Keratinocyte (primary cell): ENCODE measurements around the gene FOXJ3. TPM values are rescaled to one million over a fixed set of nuclear protein-coding genes. Genes with fewer than 3 reads are reported as not detected.

Source experiments
- DNase-seq: peaks from one replicate; pipeline ENCODE4 v3.0.0-alpha.2; 2011; ENCODE audit warnings: low read depth, missing footprints, low spot score
- FAIRE-seq: peaks from 2 replicates; lab custom pipeline; 2011; peaks lifted over from hg19 to GRCh38; lab: Jason Lieb, UNC
- H2AFZ ChIP-seq: 2 replicates; pipeline ENCODE4 v1.6.0; 2012; ENCODE audit warnings: low read length, control low read depth, inconsistent platforms; ENCODE audit not compliant: control insufficient read depth
- H3K27ac ChIP-seq: 2 replicates; pipeline ENCODE4 v1.5.1; 2011; ENCODE audit warnings: low read length; ENCODE audit not compliant: control insufficient read depth, insufficient read depth
- H3K27me3 ChIP-seq: 3 replicates; pipeline ENCODE4 v1.6.0; 2011; ENCODE audit warnings: low read length; ENCODE audit not compliant: control insufficient read depth, insufficient read depth; ENCODE audit errors: extremely low read depth
- H3K36me3 ChIP-seq, 2 experiments: 2 replicates in 1 of 2; 3 replicates in 1 of 2; pipeline ENCODE4 v1.5.1; 2011; ENCODE audit warnings: low read length in 2 of 2, mild to moderate bottlenecking in 1 of 2; ENCODE audit not compliant: control insufficient read depth in 2 of 2, insufficient read depth in 2 of 2; ENCODE audit errors: extremely low read depth in 1 of 2
- H3K4me1 ChIP-seq: 3 replicates; pipeline ENCODE4 v1.5.1; 2011; ENCODE audit warnings: low read length; ENCODE audit not compliant: control insufficient read depth, insufficient read depth; ENCODE audit errors: extremely low read depth
- H3K4me2 ChIP-seq: 3 replicates; pipeline ENCODE4 v1.6.0; 2011; ENCODE audit warnings: low read depth, low read length; ENCODE audit not compliant: control insufficient read depth, insufficient read depth; ENCODE audit errors: extremely low read depth
- H3K4me3 ChIP-seq, 3 experiments: fragments of 200-600 bp in 1 of 3; sonication (generic) in 1 of 3; 2 replicates in 2 of 3; 3 replicates in 1 of 3; pipeline ENCODE4 v1.5.1; 2011 to 2016; ENCODE audit warnings: low read length in 3 of 3, mild to moderate bottlenecking in 3 of 3, control low read depth in 2 of 3, inconsistent platforms in 1 of 3, low read depth in 1 of 3, mixed read lengths in 1 of 3, mixed run types in 1 of 3, moderate library complexity in 1 of 3; ENCODE audit not compliant: control insufficient read depth in 2 of 3, insufficient read depth in 2 of 3; ENCODE audit errors: extremely low read depth in 1 of 3
- H3K79me2 ChIP-seq: 2 replicates; pipeline ENCODE4 v1.6.0; 2012; ENCODE audit warnings: low read length; ENCODE audit not compliant: control insufficient read depth, insufficient read depth
- H3K9ac ChIP-seq: 3 replicates; pipeline ENCODE4 v1.6.0; 2011; ENCODE audit warnings: low read length; ENCODE audit not compliant: control insufficient read depth, insufficient read depth; ENCODE audit errors: extremely low read depth
- H3K9me1 ChIP-seq: 3 replicates; pipeline ENCODE4 v1.6.0; 2011; ENCODE audit warnings: low read length; ENCODE audit not compliant: control insufficient read depth, insufficient read depth; ENCODE audit errors: extremely low read depth
- H3K9me3 ChIP-seq: 2 replicates; pipeline ENCODE4 v1.5.1; 2012; ENCODE audit warnings: low read depth, low read length; ENCODE audit not compliant: control insufficient read depth
- H4K20me1 ChIP-seq: 3 replicates; pipeline ENCODE4 v1.6.0; 2011; ENCODE audit warnings: low read length; ENCODE audit not compliant: control insufficient read depth, insufficient read depth; ENCODE audit errors: extremely low read depth
- EZH2 ChIP-seq: IDR thresholded peaks from one replicate; pipeline ENCODE4 v1.6.1; 2012; ENCODE audit warnings: inconsistent platforms, mild to moderate bottlenecking, low read length, moderate library complexity
- dilution Hi-C: fragments of 300-500 bp; cut with MboI; formaldehyde crosslinking; loops from one replicate; pipeline ENCODE4 v1.7.0; 2020; ENCODE audit warnings: low sequenced_read_pairs; ENCODE audit not compliant: extremely low pct_ligation_motif_present
- polyA plus RNA-seq, 5 experiments: library from polyadenylated mRNA; depleted of rRNA in 3 of 5; stranded (reverse) in 3 of 5; stranded (forward) in 1 of 5; unstranded in 1 of 5; fragments of >200 nt; gene quantifications; 1 replicate in 1 of 5; 2 replicates in 3 of 5; 3 replicates in 1 of 5; pipeline versions ENCODE4 v1.2.1 to v1.2.3, GENCODE V29; 2011 to 2012; ENCODE audit warnings: missing spikeins in 2 of 5, low read depth in 1 of 5, low replicate concordance in 1 of 5
- TF ChIP-seq, protein P1 (sequence below), 3 experiments: IDR thresholded peaks in 1 of 3; conservative IDR thresholded peaks in 1 of 3; optimal IDR thresholded peaks in 1 of 3; 2 replicates in 2 of 3; 3 replicates in 1 of 3; pipeline versions ENCODE3 to v1.5.1; 2011; ENCODE audit warnings: low read length in 3 of 3, mild to moderate bottlenecking in 3 of 3, moderate library complexity in 2 of 3, control low read depth in 1 of 3, inconsistent platforms in 1 of 3; ENCODE audit not compliant: insufficient read depth in 2 of 3; ENCODE audit errors: extremely low read depth in 1 of 3

FOXJ3 gene
- polyA plus RNA-seq, 1 donor (not counting 4 experiments of a cell fraction or from before 2014, with no cell fraction given): 40.2 TPM

DNA sequence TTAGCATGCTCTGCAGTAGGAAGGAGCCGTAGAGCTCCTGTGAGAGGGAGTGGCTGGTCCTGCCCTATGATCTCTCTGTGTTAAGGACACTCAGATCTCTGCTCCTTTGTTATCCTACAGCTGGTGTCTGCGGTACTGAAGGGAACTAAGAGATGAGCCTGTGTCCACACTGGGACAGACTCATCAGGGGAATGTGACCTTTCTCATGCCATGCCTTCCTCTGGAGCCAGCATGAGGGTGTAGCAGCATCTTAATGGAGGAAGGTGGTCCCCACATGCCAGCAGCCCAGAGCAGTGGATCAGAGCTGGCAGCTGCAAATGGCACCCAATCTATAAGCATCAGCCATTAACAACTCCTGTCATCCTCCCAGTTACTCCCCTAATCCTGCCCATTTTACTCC is 206.5 kb downstream of the FOXJ3 start:
- Histone ChIP-seq H3K9me3 (no peaks in the 10 kb centered on the region), H3K27me3 (peaks cover 5% of the 10 kb centered on the region)
- FAIRE-seq: no peak

DNA sequence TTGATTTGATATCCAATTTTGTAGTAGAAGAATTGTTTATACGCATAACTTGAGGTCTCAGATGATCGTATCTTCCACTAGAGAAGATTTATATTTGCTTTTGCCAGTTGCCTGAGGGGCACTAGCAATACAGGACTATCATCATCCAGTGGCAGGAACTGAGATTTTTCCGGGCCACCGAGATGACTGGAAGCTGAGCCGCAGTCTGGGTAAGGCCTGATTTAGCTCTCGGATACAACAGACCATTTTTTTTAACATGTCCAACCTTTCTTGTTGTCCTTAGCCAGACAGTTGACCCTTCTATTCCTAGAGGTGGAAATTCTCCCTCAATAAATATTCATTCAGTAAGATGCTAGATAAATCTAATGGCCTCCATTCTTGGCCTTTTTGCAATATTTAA is 207.3 kb downstream of the FOXJ3 start:
- H3K9ac ChIP-seq: no peak overlapping the region
- no peaks in the 10 kb centered on the region for H3K79me2 ChIP-seq
- dilution Hi-C loops: no loop called here
- H3K27ac ChIP-seq: no peak overlapping the region
- TF ChIP-seq, protein P1, sequence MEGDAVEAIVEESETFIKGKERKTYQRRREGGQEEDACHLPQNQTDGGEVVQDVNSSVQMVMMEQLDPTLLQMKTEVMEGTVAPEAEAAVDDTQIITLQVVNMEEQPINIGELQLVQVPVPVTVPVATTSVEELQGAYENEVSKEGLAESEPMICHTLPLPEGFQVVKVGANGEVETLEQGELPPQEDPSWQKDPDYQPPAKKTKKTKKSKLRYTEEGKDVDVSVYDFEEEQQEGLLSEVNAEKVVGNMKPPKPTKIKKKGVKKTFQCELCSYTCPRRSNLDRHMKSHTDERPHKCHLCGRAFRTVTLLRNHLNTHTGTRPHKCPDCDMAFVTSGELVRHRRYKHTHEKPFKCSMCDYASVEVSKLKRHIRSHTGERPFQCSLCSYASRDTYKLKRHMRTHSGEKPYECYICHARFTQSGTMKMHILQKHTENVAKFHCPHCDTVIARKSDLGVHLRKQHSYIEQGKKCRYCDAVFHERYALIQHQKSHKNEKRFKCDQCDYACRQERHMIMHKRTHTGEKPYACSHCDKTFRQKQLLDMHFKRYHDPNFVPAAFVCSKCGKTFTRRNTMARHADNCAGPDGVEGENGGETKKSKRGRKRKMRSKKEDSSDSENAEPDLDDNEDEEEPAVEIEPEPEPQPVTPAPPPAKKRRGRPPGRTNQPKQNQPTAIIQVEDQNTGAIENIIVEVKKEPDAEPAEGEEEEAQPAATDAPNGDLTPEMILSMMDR (optimal IDR thresholded peaks at IDR 0.05 in 1 of 3, IDR thresholded peaks at IDR 0.05 in 1 of 3, conservative IDR thresholded peaks at IDR 0.05 in 1 of 3; ENCODE audit: extremely low read depth in 1 of 3, insufficient read depth in 2 of 3, low read length in 3 of 3): no peak
- TF ChIP-seq EZH2: no peak
- H3K36me3 ChIP-seq: no peaks in the 10 kb centered on the region
- H3K4me3 ChIP-seq: no peak overlapping the region
- FAIRE-seq (no peak), DNase-seq (no peak)
- H3K4me1 ChIP-seq: no peaks in the 10 kb centered on the region
- H3K9me3 ChIP-seq: no peaks in the 10 kb centered on the region
- peaks cover 5% of the 10 kb centered on the region for H3K27me3 ChIP-seq
- H4K20me1 ChIP-seq: no peaks in the 10 kb centered on the region
- H2AFZ ChIP-seq: no peak overlapping the region
- H3K9me1 ChIP-seq: no peaks in the 10 kb centered on the region
- no peak overlapping the region for H3K4me2 ChIP-seq

More for the DNA sequence above, 206.5 kb downstream of the FOXJ3 start:
- H3K4me2 ChIP-seq: no peak overlapping the region
- H3K36me3 ChIP-seq: no peaks in the 10 kb centered on the region
- dilution Hi-C loops: no loop called here
- no peak for DNase-seq
- H3K4me1 ChIP-seq: no peaks in the 10 kb centered on the region
- no peaks in the 10 kb centered on the region for H3K79me2 ChIP-seq
- no peaks in the 10 kb centered on the region for H4K20me1 ChIP-seq
- no peak for TF ChIP-seq EZH2
- TF ChIP-seq, protein P1 (optimal IDR thresholded peaks at IDR 0.05 in 1 of 3, IDR thresholded peaks at IDR 0.05 in 1 of 3, conservative IDR thresholded peaks at IDR 0.05 in 1 of 3; ENCODE audit: extremely low read depth in 1 of 3, insufficient read depth in 2 of 3, low read length in 3 of 3): no peak
- H2AFZ ChIP-seq: no peak overlapping the region
- no peak overlapping the region for H3K4me3 ChIP-seq
- no peak overlapping the region for H3K9ac ChIP-seq
- H3K9me1 ChIP-seq: no peaks in the 10 kb centered on the region
- H3K27ac ChIP-seq: no peak overlapping the region

Other genes starting within 250 kb of the FOXJ3 start
- gene GUCA2B, start 181.8 kb downstream of the FOXJ3 start, polyA plus RNA-seq: not detected in 3 replicates
- gene GUCA2A, start 170.5 kb downstream of the FOXJ3 start, polyA plus RNA-seq: not detected in 3 replicates
- gene RIMKLA, start 45.6 kb upstream of the FOXJ3 start, polyA plus RNA-seq: not detected in 3 replicates
- 0.15 to 0.31 TPM (median 0.24 TPM) in 3 replicates for gene ZMYND12, start 120.8 kb upstream of the FOXJ3 start, polyA plus RNA-seq
- 31.5 to 47.3 TPM (median 44.1 TPM) in 3 replicates for gene PPCS, start 121.3 kb upstream of the FOXJ3 start, polyA plus RNA-seq
- gene CCDC30, start 128.1 kb upstream of the FOXJ3 start, polyA plus RNA-seq: 0.12 to 0.37 TPM (median 0.35 TPM) in 3 replicates